Endothelial cell (in vitro differentiated cells): ENCODE measurements around the gene LAD1. TPM values are rescaled to one million over a fixed set of nuclear protein-coding genes. Genes with fewer than 3 reads are reported as not detected.

Experiments
- DNase-seq: peaks from one replicate; pipeline ENCODE4 v3.0.0; 2021; ENCODE audit warnings: low spot score
- H3K27ac Mint-ChIP-seq: one replicate; pipeline ENCODE4 v1.8.0; 2021; ENCODE audit warnings: mixed read lengths, inconsistent platforms; ENCODE audit not compliant: unreplicated experiment
- H3K27me3 Mint-ChIP-seq: one replicate; pipeline ENCODE4 v1.8.0; 2021; ENCODE audit warnings: mild to moderate bottlenecking, moderate library complexity, mixed read lengths, inconsistent platforms; ENCODE audit not compliant: unreplicated experiment
- H3K36me3 Mint-ChIP-seq: one replicate; pipeline ENCODE4 v1.8.0; 2021; ENCODE audit warnings: mild to moderate bottlenecking, low read depth, mixed read lengths, inconsistent platforms; ENCODE audit not compliant: unreplicated experiment
- H3K4me1 Mint-ChIP-seq: one replicate; pipeline ENCODE4 v1.8.0; 2021; ENCODE audit warnings: mild to moderate bottlenecking, mixed read lengths, inconsistent platforms; ENCODE audit not compliant: unreplicated experiment
- H3K4me3 Mint-ChIP-seq: one replicate; pipeline ENCODE4 v1.8.0; 2021; ENCODE audit warnings: mild to moderate bottlenecking, mixed read lengths, inconsistent platforms; ENCODE audit not compliant: unreplicated experiment
- H3K9me3 Mint-ChIP-seq: one replicate; pipeline ENCODE4 v1.8.0; 2021; ENCODE audit warnings: mixed read lengths, inconsistent platforms; ENCODE audit not compliant: unreplicated experiment
- CTCF ChIP-seq: fragments of 200-600 bp; sonication (generic); IDR thresholded peaks from one replicate; pipeline ENCODE4 v1.5.0; 2021; ENCODE audit warnings: antibody characterized with exemption; ENCODE audit not compliant: unreplicated experiment
- total RNA-seq: library from RNA; stranded (reverse); fragmentation: NEBNext Ultra II Directional; extraction: Animal tissue kit (Norgen Biotek cat#: 25700); gene quantifications from one replicate; pipeline ENCODE4 v1.2.1, GENCODE V29; 2021; ENCODE audit not compliant: unreplicated experiment

The LAD1 gene
- total RNA-seq, 1 donor from 2014 or later: 0.59 TPM

- no peaks in the 10 kb centered on the region for H3K9me3 Mint-ChIP-seq
- no peak for TF ChIP-seq CTCF
- peaks cover 7% of the 10 kb centered on the region for H3K27me3 Mint-ChIP-seq
- H3K4me1 Mint-ChIP-seq: peaks cover 29% of the 10 kb centered on the region
- no peak overlapping the region for H3K4me3 Mint-ChIP-seq
- no peaks in the 10 kb centered on the region for H3K36me3 Mint-ChIP-seq
- no peak for DNase-seq
- no peak overlapping the region for H3K27ac Mint-ChIP-seq
Measured at GRCh38 chr1:201360486-201360885, 38.6 kb downstream of the LAD1 start.

- no peaks in the 10 kb centered on the region for H3K9me3 Mint-ChIP-seq
- no peak for DNase-seq
- H3K4me1 Mint-ChIP-seq: peaks cover 29% of the 10 kb centered on the region
- no peak for TF ChIP-seq CTCF
- H3K27me3 Mint-ChIP-seq: peaks cover 7% of the 10 kb centered on the region
- H3K27ac Mint-ChIP-seq: no peak overlapping the region
- no peak overlapping the region for H3K4me3 Mint-ChIP-seq
- no peaks in the 10 kb centered on the region for H3K36me3 Mint-ChIP-seq
Measured at GRCh38 chr1:201359873-201360210, 39.3 kb downstream of the LAD1 start.

- no peak for DNase-seq
- Mint-ChIP-seq H3K36me3 (no peaks in the 10 kb centered on the region), H3K27ac (no peak overlapping the region), H3K4me3 (no peak overlapping the region), H3K27me3 (peaks cover 11% of the 10 kb centered on the region), H3K4me1 (peaks cover 29% of the 10 kb centered on the region), H3K9me3 (no peaks in the 10 kb centered on the region)
- TF ChIP-seq CTCF: no peak
Measured at GRCh38 chr1:201359031-201359872, 39.9 kb downstream of the LAD1 start.

- no peak overlapping the region for H3K27ac Mint-ChIP-seq
- H3K4me1 Mint-ChIP-seq: peaks cover 28% of the 10 kb centered on the region
- no peak overlapping the region for H3K4me3 Mint-ChIP-seq
- peaks cover 12% of the 10 kb centered on the region for H3K27me3 Mint-ChIP-seq
- no peak for TF ChIP-seq CTCF
- H3K9me3 Mint-ChIP-seq: no peaks in the 10 kb centered on the region
- H3K36me3 Mint-ChIP-seq: no peaks in the 10 kb centered on the region
- no peak for DNase-seq
Measured at GRCh38 chr1:201358596-201358995, 40.5 kb downstream of the LAD1 start.

GRCh38 chr1:201357636-201358348, 41.3 kb downstream of the LAD1 start:
- H3K4me3 Mint-ChIP-seq: no peak overlapping the region
- no peaks in the 10 kb centered on the region for H3K9me3 Mint-ChIP-seq
- no peaks in the 10 kb centered on the region for H3K36me3 Mint-ChIP-seq
- TF ChIP-seq CTCF: no peak
- H3K27ac Mint-ChIP-seq: no peak overlapping the region
- peaks cover 12% of the 10 kb centered on the region for H3K27me3 Mint-ChIP-seq
- peaks cover 22% of the 10 kb centered on the region for H3K4me1 Mint-ChIP-seq
- no peak for DNase-seq
